ENCODE data around the gene FBXO24. TPM values are rescaled to one million over a fixed set of nuclear protein-coding genes. Genes with fewer than 3 reads are reported as not detected.
A peak's percentile ranks its signal among the peaks of the same experiment; 100 is the strongest.

Gene FBXO24
- polyA plus RNA-seq, 1 of the 3 experiments (the other 2 are of a cell fraction) = 0.94 TPM

- TF ChIP-seq FOXM1 (IDR thresholded peaks at IDR 0.05; ENCODE audit: low read depth) (no peak), IRF3 (IDR thresholded peaks at IDR 0.05; ENCODE audit: low read depth, low read length) (no peak; the same call in 1 of the 2 replicates), USF1 (IDR thresholded peaks at IDR 0.05; ENCODE audit: borderline replicate concordance, low read depth) (no peak), RCOR1 (IDR thresholded peaks at IDR 0.05; ENCODE audit: low read length) (0 out of 2 replicates have a peak, but pooled peaks have one; percentile 5), CHD2 (IDR thresholded peaks at IDR 0.05; ENCODE audit: low read length, partially characterized antibody) (peak; percentile 77), MEF2A (IDR thresholded peaks at IDR 0.05; ENCODE audit: borderline replicate concordance, low read depth) (no peak)
- TF ChIP-seq, protein P1, sequence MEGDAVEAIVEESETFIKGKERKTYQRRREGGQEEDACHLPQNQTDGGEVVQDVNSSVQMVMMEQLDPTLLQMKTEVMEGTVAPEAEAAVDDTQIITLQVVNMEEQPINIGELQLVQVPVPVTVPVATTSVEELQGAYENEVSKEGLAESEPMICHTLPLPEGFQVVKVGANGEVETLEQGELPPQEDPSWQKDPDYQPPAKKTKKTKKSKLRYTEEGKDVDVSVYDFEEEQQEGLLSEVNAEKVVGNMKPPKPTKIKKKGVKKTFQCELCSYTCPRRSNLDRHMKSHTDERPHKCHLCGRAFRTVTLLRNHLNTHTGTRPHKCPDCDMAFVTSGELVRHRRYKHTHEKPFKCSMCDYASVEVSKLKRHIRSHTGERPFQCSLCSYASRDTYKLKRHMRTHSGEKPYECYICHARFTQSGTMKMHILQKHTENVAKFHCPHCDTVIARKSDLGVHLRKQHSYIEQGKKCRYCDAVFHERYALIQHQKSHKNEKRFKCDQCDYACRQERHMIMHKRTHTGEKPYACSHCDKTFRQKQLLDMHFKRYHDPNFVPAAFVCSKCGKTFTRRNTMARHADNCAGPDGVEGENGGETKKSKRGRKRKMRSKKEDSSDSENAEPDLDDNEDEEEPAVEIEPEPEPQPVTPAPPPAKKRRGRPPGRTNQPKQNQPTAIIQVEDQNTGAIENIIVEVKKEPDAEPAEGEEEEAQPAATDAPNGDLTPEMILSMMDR (IDR thresholded peaks at IDR 0.05) = no peak
These were observed 26.0 kb downstream of the FBXO24 start, which contains the start of gene MOSPD3 (continued) for GRCh38 chr7:100611983-100612729.

GRCh38 chr7:100612730-100613390 lies 26.7 kb downstream of the FBXO24 start:
- CTCF ChIA-PET = interaction anchor here (0.7 to 9.1 kb wide), 33 partner anchors 9 to 239 kb away, joined by 3 to 119 read pairs (median 4); partner anchors contain the start of genes ACTL6B, EPHB4, EPO and GIGYF1
- Histone ChIP-seq H3K9me2 (no peaks in the 10 kb centered on the region), H3K4me2 (peak overlapping the region; percentile 100), H2AFZ (ENCODE audit: low read depth) (peak overlapping the region; percentile 70), H3K79me2 (ENCODE audit: insufficient read depth) (peaks cover 6% of the 10 kb centered on the region; the same call in 1 of the 2 replicates), H3K27ac (ENCODE audit: low read depth in 2 of 2, low read length in 1 of 2) (peak overlapping the region in 1 of 2 experiments; percentile 43; a peak in 1 of 4 replicates), H3K9me3 (no peaks in the 10 kb centered on the region), H4K20me1 (ENCODE audit: insufficient read depth) (no peaks in the 10 kb centered on the region), H3F3A (replicated peaks; ENCODE audit: insufficient read depth) (peaks cover 36% of the 10 kb centered on the region), H3K4me3 (ENCODE audit: low read depth in 2 of 2, low read length in 1 of 2) (peak overlapping the region; percentile 67 to 80), H3K9ac (peak overlapping the region; percentile 69), H3K36me3 (replicated peaks in 1 of 2; ENCODE audit: control insufficient read depth in 1 of 2, insufficient read depth in 2 of 2, low read length in 1 of 2) (peaks cover 3 to 8% of the 10 kb centered on the region in 2 experiments), H3K4me1 (ENCODE audit: control insufficient read depth in 1 of 2, insufficient read depth in 2 of 2, low read depth in 1 of 2, low read length in 1 of 2) (peaks cover 0 to 8% of the 10 kb centered on the region in 2 experiments; a peak in 1 of 4 replicates), H3K27me3 (ENCODE audit: insufficient read depth) (no peaks in the 10 kb centered on the region)
- POLR2A ChIA-PET = interaction anchor here (0.8 to 2.6 kb wide), 16 partner anchors 10 to 184 kb away, joined by 3 to 39 read pairs (median 8); partner anchors contain the start of genes ACTL6B, FBXO24, GIGYF1 and GNB2
- 5% methylated on average over 27 of the region's 29 CpGs for WGBS (ENCODE audit: low lambda C conversion rate)
- DNase-seq = peak; percentile 75
- TF ChIP-seq EZH2phosphoT487 (IDR thresholded peaks at IDR 0.05; ENCODE audit: borderline replicate concordance, low read depth) (no peak), GABPA (IDR thresholded peaks at IDR 0.05; ENCODE audit: low read depth) (no peak), TAF1 (IDR thresholded peaks at IDR 0.05; ENCODE audit: borderline replicate concordance, low read depth, low read length) (no peak), MXI1 (IDR thresholded peaks at IDR 0.05; ENCODE audit: low read depth, low read length) (peak; percentile 62), FOSL2 (IDR thresholded peaks at IDR 0.05; ENCODE audit: borderline replicate concordance, low read depth) (no peak), RAD21 (IDR thresholded peaks at IDR 0.05; ENCODE audit: low read length) (peak; percentile 60), USF1 (IDR thresholded peaks at IDR 0.05; ENCODE audit: borderline replicate concordance, low read depth) (no peak), POLR2AphosphoS5 (IDR thresholded peaks at IDR 0.05; ENCODE audit: low read depth, low read length) (no peak), RCOR1 (IDR thresholded peaks at IDR 0.05; ENCODE audit: low read length) (no peak), JUND (IDR thresholded peaks at IDR 0.05) (no peak), NRF1 (IDR thresholded peaks at IDR 0.05; ENCODE audit: low read depth, low read length) (no peak), GATA2 (CRISPR knock-in tag; IDR thresholded peaks at IDR 0.05) (no peak), MAX (IDR thresholded peaks at IDR 0.05; ENCODE audit: low read depth) (peak; percentile 17; the same call in 1 of the 2 replicates), FOXM1 (IDR thresholded peaks at IDR 0.05; ENCODE audit: low read depth) (no peak), NFIC (IDR thresholded peaks at IDR 0.05; ENCODE audit: borderline replicate concordance) (no peak)
- TF ChIP-seq, protein P2, sequence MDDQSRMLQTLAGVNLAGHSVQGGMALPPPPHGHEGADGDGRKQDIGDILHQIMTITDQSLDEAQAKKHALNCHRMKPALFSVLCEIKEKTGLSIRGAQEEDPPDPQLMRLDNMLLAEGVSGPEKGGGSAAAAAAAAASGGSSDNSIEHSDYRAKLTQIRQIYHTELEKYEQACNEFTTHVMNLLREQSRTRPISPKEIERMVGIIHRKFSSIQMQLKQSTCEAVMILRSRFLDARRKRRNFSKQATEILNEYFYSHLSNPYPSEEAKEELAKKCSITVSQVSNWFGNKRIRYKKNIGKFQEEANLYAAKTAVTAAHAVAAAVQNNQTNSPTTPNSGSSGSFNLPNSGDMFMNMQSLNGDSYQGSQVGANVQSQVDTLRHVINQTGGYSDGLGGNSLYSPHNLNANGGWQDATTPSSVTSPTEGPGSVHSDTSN (IDR thresholded peaks at IDR 0.05) = no peak
- TF ChIP-seq, protein P1 (IDR thresholded peaks at IDR 0.05) = peak; percentile 39
